ENCODE measurements around the gene RARB. TPM values are rescaled to one million over a fixed set of nuclear protein-coding genes. Genes with fewer than 3 reads are reported as not detected.

RARB gene
- total RNA-seq, 1 donor from 2014 or later: 1.8 TPM

DNA sequence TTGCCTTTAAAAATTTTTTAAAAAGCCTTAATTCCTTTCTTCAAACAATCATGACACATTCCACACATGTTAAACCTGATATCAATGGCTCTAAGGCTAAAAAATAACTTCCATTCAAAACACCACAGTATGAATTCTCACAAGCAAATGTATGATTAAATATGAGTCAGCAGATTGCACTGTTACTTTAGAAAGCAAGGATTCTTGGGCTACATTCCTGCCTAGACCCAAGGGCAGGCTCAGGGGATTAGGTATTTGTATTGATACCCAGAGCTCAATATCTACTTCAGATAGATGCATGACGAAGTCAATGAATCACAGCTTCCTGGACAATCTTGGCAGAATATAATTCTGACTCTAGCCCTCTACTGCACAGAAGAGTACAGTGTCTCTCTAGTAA lies 65.7 kb downstream of the RARB start:
- Histone ChIP-seq H3K79me2 (ENCODE audit: low read depth) (no peaks in the 10 kb centered on the region), H3K4me1 (no peaks in the 10 kb centered on the region), H3K36me3 (no peaks in the 10 kb centered on the region), H3K4me2 (no peak overlapping the region), H3F3A (ENCODE audit: low read depth) (no peaks in the 10 kb centered on the region), H3K9me3 (ENCODE audit: low read depth) (no peaks in the 10 kb centered on the region), H2AFZ (replicated peaks) (no peak overlapping the region), H3K4me3 (no peak overlapping the region), H3K9ac (no peak overlapping the region), H3K27ac (no peak overlapping the region), H4K20me1 (ENCODE audit: low read depth) (no peaks in the 10 kb centered on the region), H3K27me3 (no peaks in the 10 kb centered on the region)
- H3K4me1 Mint-ChIP-seq: peaks cover 5% of the 10 kb centered on the region
- H3K27me3 Mint-ChIP-seq (ENCODE audit: insufficient read depth, low read depth): peaks cover 2% of the 10 kb centered on the region
- DNase-seq (ENCODE audit: low spot score): no peak
- TF ChIP-seq EZH2 (IDR thresholded peaks at IDR 0.05) (no peak), EZH2phosphoT487 (IDR thresholded peaks at IDR 0.05) (no peak)
- TF ChIP-seq, protein P1, sequence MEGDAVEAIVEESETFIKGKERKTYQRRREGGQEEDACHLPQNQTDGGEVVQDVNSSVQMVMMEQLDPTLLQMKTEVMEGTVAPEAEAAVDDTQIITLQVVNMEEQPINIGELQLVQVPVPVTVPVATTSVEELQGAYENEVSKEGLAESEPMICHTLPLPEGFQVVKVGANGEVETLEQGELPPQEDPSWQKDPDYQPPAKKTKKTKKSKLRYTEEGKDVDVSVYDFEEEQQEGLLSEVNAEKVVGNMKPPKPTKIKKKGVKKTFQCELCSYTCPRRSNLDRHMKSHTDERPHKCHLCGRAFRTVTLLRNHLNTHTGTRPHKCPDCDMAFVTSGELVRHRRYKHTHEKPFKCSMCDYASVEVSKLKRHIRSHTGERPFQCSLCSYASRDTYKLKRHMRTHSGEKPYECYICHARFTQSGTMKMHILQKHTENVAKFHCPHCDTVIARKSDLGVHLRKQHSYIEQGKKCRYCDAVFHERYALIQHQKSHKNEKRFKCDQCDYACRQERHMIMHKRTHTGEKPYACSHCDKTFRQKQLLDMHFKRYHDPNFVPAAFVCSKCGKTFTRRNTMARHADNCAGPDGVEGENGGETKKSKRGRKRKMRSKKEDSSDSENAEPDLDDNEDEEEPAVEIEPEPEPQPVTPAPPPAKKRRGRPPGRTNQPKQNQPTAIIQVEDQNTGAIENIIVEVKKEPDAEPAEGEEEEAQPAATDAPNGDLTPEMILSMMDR (IDR thresholded peaks at IDR 0.05): no peak
- H3K9me3 Mint-ChIP-seq: peaks cover 31% of the 10 kb centered on the region
- H3K27ac Mint-ChIP-seq: no peak overlapping the region
- H3K36me3 Mint-ChIP-seq: peaks cover 4% of the 10 kb centered on the region
- H3K4me3 Mint-ChIP-seq: no peak overlapping the region

DNA sequence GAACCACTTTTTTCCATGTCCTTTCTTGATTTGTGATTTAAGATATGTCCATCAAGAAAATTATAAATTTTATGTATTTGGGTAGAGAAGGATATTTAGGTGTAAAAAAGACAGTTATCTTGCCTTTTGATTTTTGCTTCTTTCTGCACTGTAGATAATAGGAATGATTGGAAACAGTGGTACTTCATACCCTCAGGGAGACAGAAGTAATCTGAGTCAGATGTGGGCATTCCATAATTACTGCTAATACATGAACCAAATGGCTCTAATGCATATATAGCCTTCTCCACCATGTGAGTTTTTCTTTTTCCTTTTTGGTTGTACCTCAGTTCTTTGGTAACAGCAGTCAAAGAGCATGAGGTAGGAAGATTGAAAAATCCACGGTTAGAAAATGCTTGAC lies 67.2 kb downstream of the RARB start:
- H3K9me3 ChIP-seq (ENCODE audit: low read depth): no peaks in the 10 kb centered on the region
- no peaks in the 10 kb centered on the region for H3K27me3 Mint-ChIP-seq (ENCODE audit: insufficient read depth, low read depth)
- no peaks in the 10 kb centered on the region for H3F3A ChIP-seq (ENCODE audit: low read depth)

DNA sequence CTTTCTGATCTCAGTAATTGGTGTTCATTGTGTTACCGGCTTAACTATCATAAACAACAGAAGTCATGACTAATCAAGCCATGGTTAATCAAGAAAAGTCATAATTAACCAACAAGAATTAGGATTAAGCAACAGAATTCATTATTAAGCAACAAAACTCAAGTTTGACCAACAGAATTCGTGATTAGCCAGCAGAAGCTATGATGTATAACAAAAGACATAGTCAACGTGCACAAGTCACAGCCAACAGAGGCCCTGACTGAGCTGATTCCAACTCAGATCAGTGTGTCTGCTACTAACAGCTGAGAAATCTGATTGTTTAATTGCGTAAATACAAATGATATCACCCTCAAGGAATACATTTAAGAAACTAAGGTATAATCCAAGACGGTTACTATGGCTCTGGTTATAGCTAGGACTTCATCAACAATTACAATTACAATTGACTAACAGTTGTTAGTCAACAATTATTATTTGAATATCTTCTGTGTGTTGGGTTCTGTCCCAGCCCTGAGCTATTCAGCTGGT lies 67.7 kb downstream of the RARB start:
- no peaks in the 10 kb centered on the region for H3K79me2 ChIP-seq (ENCODE audit: low read depth)
- Mint-ChIP-seq H3K36me3 (peaks cover 4% of the 10 kb centered on the region), H3K4me3 (no peak overlapping the region), H3K27me3 (ENCODE audit: insufficient read depth, low read depth) (no peaks in the 10 kb centered on the region), H3K27ac (no peak overlapping the region), H3K9me3 (peaks cover 31% of the 10 kb centered on the region), H3K4me1 (no peaks in the 10 kb centered on the region)
- H3K27me3 ChIP-seq: no peaks in the 10 kb centered on the region
- H3K36me3 ChIP-seq: no peaks in the 10 kb centered on the region
- TF ChIP-seq, protein P1 (IDR thresholded peaks at IDR 0.05): no peak
- TF ChIP-seq EZH2 (IDR thresholded peaks at IDR 0.05) (no peak), EZH2phosphoT487 (IDR thresholded peaks at IDR 0.05) (no peak)
- no peaks in the 10 kb centered on the region for H3K9me3 ChIP-seq (ENCODE audit: low read depth)
- no peak for DNase-seq (ENCODE audit: low spot score)
- no peak overlapping the region for H3K27ac ChIP-seq
- no peak overlapping the region for H3K9ac ChIP-seq
- H3K4me3 ChIP-seq: no peak overlapping the region
- peaks cover 3% of the 10 kb centered on the region for H3K4me1 ChIP-seq
- H2AFZ ChIP-seq (replicated peaks): no peak overlapping the region
- H4K20me1 ChIP-seq (ENCODE audit: low read depth): no peaks in the 10 kb centered on the region
- H3K4me2 ChIP-seq: no peak overlapping the region
- H3F3A ChIP-seq (ENCODE audit: low read depth): no peaks in the 10 kb centered on the region

More for the DNA sequence above, 67.2 kb downstream of the RARB start:
- no peak for DNase-seq (ENCODE audit: low spot score)
- Mint-ChIP-seq H3K27ac (no peak overlapping the region), H3K36me3 (peaks cover 4% of the 10 kb centered on the region), H3K4me1 (no peaks in the 10 kb centered on the region), H3K9me3 (peaks cover 31% of the 10 kb centered on the region), H3K4me3 (no peak overlapping the region)
- Histone ChIP-seq H3K36me3 (no peaks in the 10 kb centered on the region), H3K9ac (no peak overlapping the region), H3K4me2 (no peak overlapping the region), H3K27me3 (no peaks in the 10 kb centered on the region), H4K20me1 (ENCODE audit: low read depth) (no peaks in the 10 kb centered on the region), H3K27ac (no peak overlapping the region), H3K4me3 (no peak overlapping the region), H3K4me1 (peaks cover 3% of the 10 kb centered on the region), H2AFZ (replicated peaks) (no peak overlapping the region), H3K79me2 (ENCODE audit: low read depth) (no peaks in the 10 kb centered on the region)
- TF ChIP-seq EZH2 (IDR thresholded peaks at IDR 0.05): no peak
- TF ChIP-seq EZH2phosphoT487 (IDR thresholded peaks at IDR 0.05): no peak
- TF ChIP-seq, protein P1 (IDR thresholded peaks at IDR 0.05): no peak
